Measurements from ENCODE around the gene PDE7B.

Gene PDE7B

GRCh38 chr6:136067731-136068341 is 216.3 kb downstream of the PDE7B start:
- TF ChIP-seq CTCF (IDR thresholded peaks at IDR 0.05; ENCODE audit: borderline replicate concordance, insufficient read depth, low read depth, low read length) = no peak
- no peak overlapping the region for H3K4me3 ChIP-seq (ENCODE audit: low read depth, low read length)

GRCh38 chr6:136069119-136069518 is 217.6 kb downstream of the PDE7B start:
- no peak overlapping the region for H3K4me3 ChIP-seq (ENCODE audit: low read depth, low read length)
- no peak for TF ChIP-seq CTCF (IDR thresholded peaks at IDR 0.05; ENCODE audit: borderline replicate concordance, insufficient read depth, low read depth, low read length)

GRCh38 chr6:136070815-136071214 is 219.3 kb downstream of the PDE7B start:
- H3K4me3 ChIP-seq (ENCODE audit: low read depth, low read length) = no peak overlapping the region
- no peak for TF ChIP-seq CTCF (IDR thresholded peaks at IDR 0.05; ENCODE audit: borderline replicate concordance, insufficient read depth, low read depth, low read length)

- no peak overlapping the region for H3K4me3 ChIP-seq (ENCODE audit: low read depth, low read length)
- no peak for TF ChIP-seq CTCF (IDR thresholded peaks at IDR 0.05; ENCODE audit: borderline replicate concordance, insufficient read depth, low read depth, low read length)
Observed at GRCh38 chr6:136072691-136073090, 221.2 kb downstream of the PDE7B start.

- no peak overlapping the region for H3K4me3 ChIP-seq (ENCODE audit: low read depth, low read length)
- no peak for TF ChIP-seq CTCF (IDR thresholded peaks at IDR 0.05; ENCODE audit: borderline replicate concordance, insufficient read depth, low read depth, low read length)
Observed at GRCh38 chr6:136073216-136073615, 221.7 kb downstream of the PDE7B start.

GRCh38 chr6:136076496-136076895 is 225.0 kb downstream of the PDE7B start:
- no peak for TF ChIP-seq CTCF (IDR thresholded peaks at IDR 0.05; ENCODE audit: borderline replicate concordance, insufficient read depth, low read depth, low read length)
- H3K4me3 ChIP-seq (ENCODE audit: low read depth, low read length) = no peak overlapping the region

GRCh38 chr6:136077834-136078576 is 226.5 kb downstream of the PDE7B start:
- no peak for TF ChIP-seq CTCF (IDR thresholded peaks at IDR 0.05; ENCODE audit: borderline replicate concordance, insufficient read depth, low read depth, low read length)
- no peak overlapping the region for H3K4me3 ChIP-seq (ENCODE audit: low read depth, low read length)

All from GM12875 (cell line).